Stimulated activated CD4-positive, alpha-beta T cell treated with anti-CD3 and anti-CD28 coated beads, Interleukin-15, amount 100 ng/mL, for 1 hour (primary cell): ENCODE data around the gene VWA2.
"Not testable (repeated sequence)": the region's sequence is repeated elsewhere in the genome, so short reads cannot be mapped to it uniquely, and the experiment has no call there.

ENCODE experiments used
- DNase-seq, 2 donors: peaks; one replicate each; pipeline ENCODE4 v3.0.0-alpha.2; 2020; ENCODE audit warnings: low read depth in 1 of 2, low spot score in 1 of 2

The VWA2 gene

GRCh38 chr10:114315566-114316420, 76.7 kb downstream of the VWA2 start:
- DNase-seq = no peak

- no peak for DNase-seq
Measured at GRCh38 chr10:114316744-114317143, 77.7 kb downstream of the VWA2 start.

- no peak for DNase-seq
Measured at GRCh38 chr10:114319406-114320248, 80.6 kb downstream of the VWA2 start.

- DNase-seq = no peak
Measured at GRCh38 chr10:114320249-114321116, 81.4 kb downstream of the VWA2 start.

- no peak for DNase-seq
Measured at GRCh38 chr10:114322344-114322743, 83.3 kb downstream of the VWA2 start.

- DNase-seq = no peak
Measured at GRCh38 chr10:114323023-114323422, 84.0 kb downstream of the VWA2 start.

- DNase-seq = no peak
Measured at GRCh38 chr10:114326795-114327194, 87.7 kb downstream of the VWA2 start.

GRCh38 chr10:114327537-114328440, 88.7 kb downstream of the VWA2 start:
- DNase-seq = no peak

GRCh38 chr10:114328441-114328812, 89.4 kb downstream of the VWA2 start:
- no peak for DNase-seq

GRCh38 chr10:114328874-114329273, 89.8 kb downstream of the VWA2 start:
- no peak for DNase-seq

- DNase-seq = no peak
Measured at GRCh38 chr10:114329634-114330365, 90.7 kb downstream of the VWA2 start.

- no peak for DNase-seq
Measured at GRCh38 chr10:114332301-114333192, 93.5 kb downstream of the VWA2 start.

GRCh38 chr10:114333441-114333840, 94.4 kb downstream of the VWA2 start:
- DNase-seq = not testable (repeated sequence)

- DNase-seq = no peak
Measured at GRCh38 chr10:114334301-114334700, 95.2 kb downstream of the VWA2 start.

- no peak for DNase-seq
Measured at GRCh38 chr10:114335614-114336013, 96.6 kb downstream of the VWA2 start.

GRCh38 chr10:114336823-114337509, 97.9 kb downstream of the VWA2 start:
- no peak for DNase-seq

- no peak for DNase-seq
Measured at GRCh38 chr10:114337510-114338462, 98.7 kb downstream of the VWA2 start.
